GM12878 (cell line): ENCODE results near the gene PLXNA2. TPM values are rescaled to one million over a fixed set of nuclear protein-coding genes. Genes with fewer than 3 reads are reported as not detected.

Source experiments
- ATAC-seq: fragments of 200-7000 bp; cut with Tn5 transposase; 3 replicates; pipeline ENCODE4 v1.9.1; 2020; ENCODE audit warnings: mild to moderate bottlenecking, moderate library complexity
- BruUV-seq: library from RNA; stranded (reverse); fragments of 400-500 nt; replicated peaks from 2 replicates; lab custom pipeline; 2021; lab: Mats Ljungman, UMichigan
- CTCF ChIA-PET: fragments of 300-600 bp; sonication (Branson Sonifier 250); formaldehyde crosslinking; extraction: SDS; loops from one replicate; lab custom pipeline; 2021; ENCODE audit warnings: inconsistent platforms; lab: Yijun Ruan, JAX
- POLR2A ChIA-PET: fragments of 350-600 bp; formaldehyde crosslinking; extraction: SDS; loops from one replicate; lab custom pipeline; 2021; ENCODE audit warnings: inconsistent platforms; lab: Charles Lee
- RAD21 ChIA-PET: fragments of 300-600 bp; sonication (Branson Sonifier 250); formaldehyde crosslinking; loops from one replicate; lab custom pipeline; 2023; ENCODE audit warnings: antibody characterized with exemption; ENCODE audit not compliant: unreplicated experiment; lab: Charles Lee
- SMC1A ChIA-PET: fragments of 300-600 bp; sonication (Branson Sonifier 250); formaldehyde crosslinking; loops from one replicate; lab custom pipeline; 2023; ENCODE audit not compliant: unreplicated experiment, uncharacterized antibody; lab: Charles Lee
- DNase-seq: peaks from one replicate; pipeline ENCODE4 v3.0.0-alpha.2; 2011; ENCODE audit warnings: low read depth, low spot score
- FAIRE-seq: peaks from 3 replicates; lab custom pipeline; 2011; peaks lifted over from hg19 to GRCh38; lab: Jason Lieb, UNC
- H2AFZ ChIP-seq: 2 replicates; pipeline ENCODE4 v1.6.0; 2011; ENCODE audit warnings: low read depth, low read length, control low read depth; ENCODE audit not compliant: control insufficient read depth
- H3K27ac ChIP-seq: 2 replicates; pipeline ENCODE4 v1.5.1; 2011; ENCODE audit warnings: control low read depth; ENCODE audit not compliant: control insufficient read depth, insufficient read depth
- H3K27me3 ChIP-seq, 2 experiments: replicated peaks in 1 of 2; 2 replicates each; pipeline versions ENCODE4 v1.6.0 to v1.6.1; 2011; ENCODE audit warnings: low read length in 1 of 2; ENCODE audit not compliant: control insufficient read depth in 2 of 2, insufficient read depth in 2 of 2
- H3K36me3 ChIP-seq, 2 experiments: 2 replicates each; pipeline ENCODE4 v1.5.1; 2011; ENCODE audit warnings: low read length in 1 of 2; ENCODE audit not compliant: control insufficient read depth in 2 of 2, insufficient read depth in 2 of 2
- H3K4me1 ChIP-seq: 2 replicates; pipeline ENCODE4 v1.6.1; 2011; ENCODE audit warnings: mild to moderate bottlenecking, low read length, moderate library complexity, mixed read lengths; ENCODE audit not compliant: control insufficient read depth, insufficient read depth
- H3K4me2 ChIP-seq: 2 replicates; pipeline ENCODE4 v1.6.0; 2011; ENCODE audit warnings: control low read depth; ENCODE audit not compliant: control insufficient read depth, insufficient read depth
- H3K4me3 ChIP-seq: fragments of 200-600 bp; sonication (generic); 2 replicates; pipeline ENCODE4 v1.5.1; 2016
- H3K79me2 ChIP-seq: 2 replicates; pipeline ENCODE4 v1.6.0; 2011; ENCODE audit warnings: low read length; ENCODE audit not compliant: control insufficient read depth, insufficient read depth
- H3K9ac ChIP-seq: 2 replicates; pipeline ENCODE4 v1.8.0; 2011; ENCODE audit warnings: low read length, control low read depth, mixed read lengths; ENCODE audit not compliant: control insufficient read depth, insufficient read depth
- H3K9me3 ChIP-seq: replicated peaks from 3 replicates; pipeline ENCODE4 v1.5.1; 2011; ENCODE audit warnings: mild to moderate bottlenecking, low read length; ENCODE audit not compliant: control insufficient read depth, insufficient read depth
- H4K20me1 ChIP-seq: 2 replicates; pipeline ENCODE4 v1.6.0; 2011; ENCODE audit not compliant: control insufficient read depth, insufficient read depth
- FOS ChIP-seq: IDR thresholded peaks from 3 replicates; pipeline ENCODE4 v1.6.1; 2011; ENCODE audit warnings: borderline replicate concordance; ENCODE audit not compliant: insufficient read length; ENCODE audit errors: extremely low read depth
- GABPA ChIP-seq: IDR thresholded peaks from 2 replicates; pipeline ENCODE4 v1.6.1; 2014; ENCODE audit warnings: antibody characterized with exemption, low read depth, mild to moderate bottlenecking, inconsistent platforms
- HDAC6 ChIP-seq: fragments of 200-600 bp; sonication (generic); IDR thresholded peaks from one replicate; pipeline ENCODE4 v1.8.0; 2017; ENCODE audit warnings: antibody characterized with exemption; ENCODE audit not compliant: unreplicated experiment
- HSF1 ChIP-seq: fragments of 150-350 bp; IDR thresholded peaks from 2 replicates; pipeline ENCODE4 v1.6.1; 2014; ENCODE audit warnings: mild to moderate bottlenecking, low read depth, low read length
- IKZF2 ChIP-seq, 2 experiments: fragments of 450-650 bp; IDR thresholded peaks; 2 replicates each; pipeline ENCODE4 v1.6.1; 2017; ENCODE audit warnings: mild to moderate bottlenecking in 2 of 2, moderate library complexity in 2 of 2
- LARP7 ChIP-seq: fragments of 450-650 bp; IDR thresholded peaks from 2 replicates; pipeline ENCODE4 v1.6.1; 2017; ENCODE audit warnings: mild to moderate bottlenecking
- NR2F1 ChIP-seq: fragments of 450-650 bp; conservative IDR thresholded peaks from 2 replicates; pipeline ENCODE4 v1.6.1; 2017; ENCODE audit warnings: mild to moderate bottlenecking
- RBBP5 ChIP-seq: fragments of 200-600 bp; sonication (generic); conservative IDR thresholded peaks from 2 replicates; pipeline ENCODE4 v1.6.1; 2016
- WRNIP1 ChIP-seq: IDR thresholded peaks from 2 replicates; pipeline ENCODE4 v1.6.1; 2011; ENCODE audit warnings: low read depth, low read length, improper control_type of control experiment, borderline replicate concordance
- ZBTB11 ChIP-seq: fragments of 450-650 bp; formaldehyde crosslinking; IDR thresholded peaks from 2 replicates; pipeline ENCODE4 v1.5.0; 2022; ENCODE audit warnings: mild to moderate bottlenecking, missing genetic modification characterization
- WGBS: methylation state at CpG from one replicate; pipeline ENCODE4 v1.1.6; 2016; ENCODE audit warnings: low lambda C conversion rate; ENCODE audit not compliant: insufficient replicate concordance, insufficient coverage; ENCODE audit errors: missing lambda C conversion rate; 5-methylcytosine and 5-hydroxymethylcytosine counted together
- in situ Hi-C: fragments of 300-500 bp; cut with MboI; formaldehyde crosslinking; loops from 9 replicates; pipeline ENCODE4 v1.14.3; 2018; ENCODE audit warnings: mixed read lengths
- intact Hi-C: fragments of 100-400 bp; cut with micrococcal nuclease; formaldehyde crosslinking; loops from one replicate; pipeline ENCODE4 v1.14.2; 2022; ENCODE audit not compliant: unreplicated experiment
- polyA plus RNA-seq, 11 experiments: library from polyadenylated mRNA; depleted of rRNA in 4 of 11; unstranded in 6 of 11; stranded (reverse) in 5 of 11; fragments of >200 nt; fragmentation: Nextera tagmentation in 4 of 11; fragmentation: Illumina TruSeq in 1 of 11; extraction: Ambion mirVana in 4 of 11; extraction: Trizol in 1 of 11; gene quantifications; 1 replicate in 1 of 11; 2 replicates in 10 of 11; pipeline versions ENCODE4 v1.2.1 to v1.2.3, GENCODE V29; 2011 to 2016; ENCODE audit warnings: inconsistent platforms in 2 of 11, missing spikeins in 2 of 11, low read depth in 1 of 11
- total RNA-seq, 4 experiments: library from RNA; depleted of rRNA in 3 of 4; stranded (reverse); fragments of >200 nt in 3 of 4; fragmentation: Illumina TruSeq in 1 of 4; extraction: Trizol in 1 of 4; gene quantifications; 2 replicates each; pipeline versions ENCODE4 v1.2.1 to v1.2.3, GENCODE V29; 2013 to 2021

PLXNA2 gene
- total and polyA plus RNA-seq, 10 of the 15 experiments (the other 5 are each of a cell fraction or from before 2014, with no cell fraction given): under 0.01 to 0.08 (median 0.07) TPM; not detected in 4

- Histone ChIP-seq H3K36me3 (no peaks in the 10 kb centered on the region), H4K20me1 (no peaks in the 10 kb centered on the region), H3K9me3 (no peaks in the 10 kb centered on the region), H3K4me3 (no peak overlapping the region), H3K4me1 (no peaks in the 10 kb centered on the region), H3K27me3 (peaks cover 4 to 5% of the 10 kb centered on the region in 2 experiments), H3K9ac (no peak overlapping the region), H3K4me2 (no peak overlapping the region), H3K27ac (no peak overlapping the region), H2AFZ (no peak overlapping the region), H3K79me2 (no peaks in the 10 kb centered on the region)
- RAD21 ChIA-PET: no interaction called here
- in situ Hi-C loops (no loop called here), intact Hi-C loops (no loop called here)
- no peak for FAIRE-seq
- TF ChIP-seq LARP7 (no peak), FOS (no peak), IKZF2 (IDR thresholded peaks at IDR 0.05) (no peak), GABPA (no peak), NR2F1 (no peak), HDAC6 (no peak), HSF1 (no peak), RBBP5 (no peak), ZBTB11 (CRISPR knock-in tag) (no peak), WRNIP1 (no peak)
- SMC1A ChIA-PET: no interaction called here
- no peak for ATAC-seq
- CTCF ChIA-PET: no interaction called here
- 28% methylated on average over 7 of the region's 7 CpGs for WGBS
- DNase-seq: no peak
- POLR2A ChIA-PET: no interaction called here
- BruUV-seq: no TSS peak
These were observed 138.0 kb downstream of the PLXNA2 start for GRCh38 chr1:208106218-208106617.
